NCI-H524 (cell line): Measurements from ENCODE around the gene PIR.
A peak's percentile ranks its signal among the peaks of the same experiment; 100 is the strongest.

Experiments used
- DNase-seq, 2 experiments: peaks; one replicate each; lab custom pipeline; 2025; lab: John Stamatoyannopoulos, UW

The PIR gene

DNA sequence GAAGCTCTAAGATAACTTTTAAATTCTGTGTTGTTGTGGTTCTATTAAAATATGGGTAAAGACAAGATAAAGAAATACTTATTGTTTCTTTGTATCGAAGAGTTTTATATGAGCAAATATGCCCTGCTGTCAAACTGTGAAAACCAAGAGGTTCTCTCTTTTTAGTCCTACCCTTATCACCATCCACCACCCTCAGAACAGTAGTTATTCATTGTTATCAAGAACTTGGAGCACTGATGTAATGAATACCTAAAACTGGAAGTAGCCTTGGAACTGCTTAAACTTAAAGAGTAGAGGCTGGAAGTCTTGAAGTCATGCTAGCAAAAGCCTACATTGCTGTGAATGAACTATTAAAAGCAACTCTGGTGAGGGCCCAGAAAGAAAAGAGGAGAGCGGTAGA lies 9.2 kb downstream of the PIR start:
- DNase-seq = no peak

- no peak for DNase-seq
These were observed 17.6 kb downstream of the PIR start for GRCh38 chrX:15475486-15475885.

GRCh38 chrX:15475021-15475420 lies 18.1 kb downstream of the PIR start:
- DNase-seq = no peak

GRCh38 chrX:15474028-15474427 lies 19.1 kb downstream of the PIR start:
- DNase-seq = peak in 1 of 2 experiments; percentile 47

DNA sequence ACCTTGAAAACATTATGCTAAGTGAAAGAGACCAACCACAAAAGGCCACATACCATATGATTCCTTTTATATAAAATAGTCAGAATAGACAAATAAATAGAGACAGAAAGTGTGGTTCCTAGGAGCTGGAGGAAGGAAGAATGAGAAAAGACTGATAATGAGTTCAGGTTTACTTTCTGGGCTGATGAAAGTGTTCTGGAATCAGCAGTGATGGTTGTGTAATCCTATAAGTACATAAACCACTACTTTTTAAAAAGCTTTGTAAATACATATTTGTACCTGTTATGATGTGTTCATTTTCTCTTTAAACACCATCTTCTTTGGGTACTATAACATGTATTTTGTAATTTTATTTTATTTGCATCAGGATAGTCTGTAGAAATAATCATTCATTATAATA lies 20.6 kb downstream of the PIR start:
- DNase-seq = no peak

GRCh38 chrX:15471028-15471427 lies 22.1 kb downstream of the PIR start:
- DNase-seq = peak; percentile 42 to 73

DNA sequence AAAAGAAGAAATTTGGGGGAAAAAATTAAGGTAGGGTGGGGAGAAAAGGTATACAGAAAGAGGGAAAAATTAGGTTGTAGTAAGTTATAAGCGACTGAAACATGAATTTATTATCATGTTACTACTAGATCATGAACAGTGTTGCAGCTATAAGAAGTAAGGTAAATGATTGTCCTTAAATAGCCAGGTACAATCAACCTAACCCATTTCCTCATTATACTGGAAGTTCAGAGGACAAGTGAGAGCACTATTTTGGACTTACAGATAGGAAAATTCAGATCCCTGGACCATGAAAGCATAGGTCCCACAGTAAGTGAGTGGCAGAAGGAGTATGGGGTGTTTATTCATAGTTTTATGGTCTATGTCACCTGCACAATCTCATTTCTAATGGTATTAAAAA lies 23.5 kb downstream of the PIR start:
- no peak for DNase-seq

DNA sequence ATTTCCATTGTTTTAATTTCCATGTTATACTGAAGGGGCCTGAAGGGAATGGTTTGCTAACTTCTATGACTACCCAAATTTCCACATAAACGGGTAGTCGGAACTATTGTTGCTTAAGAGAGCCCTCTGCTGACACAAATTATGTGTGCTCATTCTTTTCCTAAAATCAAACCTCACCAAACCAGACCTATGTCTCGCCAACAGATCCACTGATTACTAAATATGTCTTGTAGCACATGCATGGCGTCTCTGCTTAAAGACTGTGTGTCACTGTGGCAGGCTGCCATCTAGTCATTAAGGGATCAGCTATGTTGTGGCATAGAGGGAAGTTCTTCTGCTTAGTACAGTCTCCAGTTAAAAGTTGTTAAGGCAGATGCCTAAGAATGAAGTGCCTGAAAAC lies 25.1 kb downstream of the PIR start:
- DNase-seq = peak; percentile 84 to 90

DNA sequence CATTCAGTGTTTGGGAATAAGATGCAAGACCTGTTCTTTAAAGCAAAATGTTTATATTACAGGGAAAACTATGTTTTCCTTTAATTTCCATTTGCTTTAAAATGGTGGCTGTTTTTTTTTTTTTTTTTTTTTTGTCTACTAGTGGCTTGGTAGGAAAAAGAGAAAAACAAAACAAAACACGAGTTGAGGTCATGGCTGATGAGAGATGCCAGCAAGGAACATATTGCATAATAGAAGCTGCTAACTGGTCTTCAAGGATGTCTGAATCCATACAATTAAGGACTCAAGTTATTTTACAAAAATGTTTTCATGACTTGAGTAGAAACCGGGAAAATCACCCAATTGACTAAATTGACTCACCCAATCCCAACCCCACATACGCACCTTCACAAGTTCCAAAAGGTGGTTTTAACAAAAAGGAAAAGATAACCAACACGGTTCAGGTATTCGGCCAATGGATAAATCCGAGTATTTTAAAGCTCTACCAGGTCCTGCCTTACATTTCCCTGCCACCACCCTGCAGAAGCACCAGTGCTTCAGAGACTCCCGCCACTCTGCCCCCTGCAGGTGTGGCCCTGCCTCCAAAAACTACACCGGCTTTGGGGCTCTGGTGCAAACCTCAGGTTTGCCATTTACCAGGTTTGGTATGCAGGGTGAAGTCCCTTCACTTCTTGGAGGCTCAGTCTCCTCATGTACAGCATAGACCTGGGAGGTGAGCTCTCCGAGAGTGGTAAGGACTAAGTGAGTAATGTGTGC lies 27.1 kb downstream of the PIR start:
- DNase-seq = peak in 1 of 2 experiments; percentile 20

DNA sequence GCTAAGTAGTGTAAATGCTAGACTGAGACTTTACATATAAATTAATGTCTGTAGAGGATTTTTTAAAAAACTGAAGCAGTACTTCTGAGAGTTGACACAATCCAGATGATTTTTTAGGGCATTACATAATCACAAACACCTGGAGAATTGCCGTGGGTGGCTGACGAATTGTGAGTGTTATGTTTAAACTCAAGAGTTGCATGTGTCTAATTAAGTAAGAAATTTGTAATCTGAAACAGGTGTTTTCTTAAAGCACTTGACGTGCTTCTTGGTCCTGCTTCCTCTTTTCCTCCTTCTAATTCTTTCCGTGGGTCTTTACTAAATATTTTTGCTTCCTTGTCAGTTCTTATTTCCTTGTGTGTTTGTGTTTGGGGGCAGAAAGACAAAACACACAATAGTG lies 27.8 kb downstream of the PIR start:
- DNase-seq = peak in 1 of 2 experiments; percentile 52

- no peak for DNase-seq
These were observed 28.4 kb downstream of the PIR start for GRCh38 chrX:15464704-15465103.

GRCh38 chrX:15451913-15452312 lies 41.2 kb downstream of the PIR start:
- peak in 1 of 2 experiments; percentile 5 for DNase-seq

DNA sequence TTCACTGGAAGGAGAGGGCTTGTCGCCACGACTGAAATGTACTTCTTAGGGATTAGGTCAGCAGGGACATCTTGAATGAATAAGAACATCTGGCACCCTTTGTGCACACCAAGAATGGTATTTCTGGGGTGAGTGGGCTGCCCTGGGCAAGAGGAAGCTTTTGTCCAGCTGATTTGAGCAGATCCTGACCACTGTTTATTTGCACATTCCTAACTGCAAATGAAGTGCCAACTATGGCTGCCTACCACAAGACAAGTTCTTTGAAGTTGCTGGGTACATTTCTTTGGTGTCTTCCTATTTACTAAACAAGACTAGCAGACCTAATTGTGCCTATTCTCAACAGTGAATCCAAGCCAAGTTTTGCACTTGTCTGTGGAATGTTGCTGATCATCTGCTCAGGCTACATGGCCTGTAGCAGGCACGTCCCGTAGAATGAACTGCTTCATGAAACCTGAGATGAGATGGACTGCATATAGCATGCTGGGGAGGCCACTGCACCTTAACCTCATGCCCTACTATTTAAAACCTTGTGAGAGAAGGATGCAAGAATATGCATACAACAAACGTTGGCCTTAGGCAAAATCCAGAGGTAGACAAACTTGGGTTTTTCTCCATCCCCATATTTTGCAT lies 45.0 kb downstream of the PIR start:
- peak in 1 of 2 experiments; percentile 71 for DNase-seq

DNA sequence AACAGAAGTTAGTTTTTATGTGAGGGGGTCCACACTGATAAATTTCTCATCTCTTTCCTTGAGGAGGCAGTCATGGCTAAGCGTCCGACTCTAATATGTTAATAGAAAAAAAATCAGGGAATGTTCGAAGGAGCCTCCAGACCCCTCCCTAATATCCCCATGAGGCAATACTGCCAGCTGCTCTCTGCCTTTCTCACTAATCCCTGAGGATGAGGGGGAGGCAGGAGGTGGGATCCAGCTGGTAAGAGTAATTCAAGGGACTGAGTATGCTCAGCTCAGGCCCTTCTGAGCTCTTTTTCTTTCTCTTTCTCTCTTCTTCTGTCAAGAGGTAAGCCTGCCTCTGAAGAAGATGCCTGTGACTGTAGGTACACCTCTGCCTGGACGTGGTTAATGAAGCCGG lies 51.7 kb downstream of the PIR start:
- DNase-seq = peak; percentile 96

DNA sequence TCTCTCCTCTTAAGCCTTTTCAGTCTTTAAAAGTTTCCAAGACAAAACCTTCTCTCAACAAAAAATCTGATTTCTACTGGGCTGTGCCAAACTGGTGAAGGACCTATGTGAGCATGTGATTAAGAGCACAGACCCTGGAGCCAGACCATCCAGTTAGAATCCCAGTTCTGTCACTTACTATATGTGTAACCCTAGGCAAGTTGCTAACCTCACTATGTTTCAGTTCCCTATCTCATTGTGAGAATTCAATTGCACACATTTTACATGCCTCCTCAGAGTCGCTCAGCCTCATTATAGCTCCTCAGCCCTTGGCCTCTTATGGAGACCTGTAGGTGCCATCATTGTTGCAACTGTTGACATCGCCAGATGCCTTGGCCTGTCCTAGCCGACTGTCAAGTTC lies 54.8 kb downstream of the PIR start:
- DNase-seq = no peak

DNA sequence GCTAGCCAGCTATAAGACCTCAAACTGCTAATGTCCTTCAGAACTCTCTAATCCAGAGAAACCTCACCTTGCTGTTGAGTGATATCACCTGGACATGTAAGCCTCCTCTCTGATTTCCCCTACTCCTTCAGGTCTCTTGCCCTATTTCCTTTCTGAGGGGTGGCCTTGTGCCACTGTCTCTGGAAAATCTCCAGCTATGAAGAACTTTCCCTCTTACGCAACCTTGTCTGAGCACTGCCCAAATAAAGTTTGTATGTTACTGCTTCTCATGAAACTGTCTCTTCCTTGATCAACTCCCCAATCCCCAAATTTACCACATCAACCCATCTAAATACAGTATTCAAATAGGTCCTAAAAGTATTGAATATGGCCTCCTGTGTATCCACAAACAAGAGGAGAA lies 55.4 kb downstream of the PIR start:
- no peak for DNase-seq

DNA sequence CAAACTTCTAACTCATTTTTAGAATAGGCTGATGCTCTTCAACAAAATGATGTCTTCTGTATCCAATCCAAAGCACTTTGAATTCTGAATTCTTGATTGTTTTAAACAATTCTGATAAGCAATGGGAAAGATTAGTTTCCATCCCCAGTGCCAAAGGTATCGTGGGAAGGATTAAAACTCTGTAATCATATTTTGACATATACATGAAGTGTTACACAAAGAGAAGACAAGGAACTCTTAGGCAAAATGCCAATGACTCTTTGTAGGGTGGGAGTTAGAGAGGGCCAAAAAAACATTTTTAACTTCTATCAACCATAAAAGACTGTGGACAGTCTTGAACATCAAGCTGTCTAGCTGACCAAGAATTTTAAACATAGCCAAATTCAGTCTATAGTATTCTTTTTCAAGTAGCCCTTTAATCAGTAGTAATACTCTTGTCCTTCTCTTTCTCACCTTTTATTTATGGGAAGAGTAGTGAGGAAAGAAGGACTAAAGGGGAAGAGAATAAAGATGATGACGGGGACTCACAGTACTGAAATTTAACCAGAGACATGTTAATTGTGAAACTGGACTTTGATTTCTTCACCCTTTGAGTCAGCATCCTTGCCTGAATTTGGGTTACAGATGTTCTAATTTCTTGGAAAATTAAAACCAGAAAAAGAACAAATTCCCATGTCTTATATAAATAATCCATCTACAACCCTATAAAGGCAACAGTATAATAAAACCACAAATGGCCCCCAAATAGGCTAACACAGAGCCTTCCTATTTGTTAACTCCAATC lies 57.1 kb downstream of the PIR start:
- DNase-seq = no peak

DNA sequence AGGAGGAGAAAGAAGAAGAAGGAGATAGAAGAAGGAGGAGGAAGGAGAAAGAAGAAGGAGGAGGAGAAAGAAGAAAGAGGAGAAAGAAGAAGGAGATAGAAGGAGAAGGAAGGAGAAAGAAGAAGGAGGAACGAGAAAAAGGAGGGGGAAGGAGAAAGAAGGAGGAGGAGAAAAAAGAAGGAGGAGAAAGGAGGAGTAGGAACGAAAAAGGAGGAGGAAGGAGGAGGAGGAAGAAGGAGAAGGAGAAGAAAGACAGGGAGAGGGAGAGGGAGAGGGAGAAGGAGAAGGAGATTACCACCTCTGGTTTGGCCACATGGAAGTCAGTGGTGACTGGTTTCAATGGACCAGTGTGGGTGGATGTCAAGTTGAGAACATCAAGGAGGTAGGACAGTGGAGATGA lies 58.9 kb downstream of the PIR start:
- DNase-seq = no peak

GRCh38 chrX:15430584-15430983 lies 62.5 kb downstream of the PIR start:
- no peak for DNase-seq

DNA sequence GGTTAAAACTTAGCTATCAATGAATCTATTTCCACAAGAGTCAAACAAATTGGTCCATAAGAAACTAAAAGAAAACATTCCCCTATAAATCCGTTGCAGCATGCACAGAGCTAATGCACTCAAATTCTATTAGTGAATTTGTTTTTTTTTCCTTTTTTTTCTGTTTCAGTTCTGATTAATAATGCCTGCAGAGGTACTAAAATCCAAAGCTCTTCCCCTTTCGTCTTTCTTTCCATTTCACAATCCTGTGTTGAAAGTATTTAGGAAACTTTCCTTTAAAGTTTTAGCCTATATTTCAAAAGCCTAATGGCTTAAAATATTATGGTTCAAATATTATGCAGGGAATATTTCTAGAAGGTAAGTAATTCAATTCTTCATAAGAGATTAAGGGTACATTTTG lies 63.1 kb downstream of the PIR start:
- DNase-seq = no peak

DNA sequence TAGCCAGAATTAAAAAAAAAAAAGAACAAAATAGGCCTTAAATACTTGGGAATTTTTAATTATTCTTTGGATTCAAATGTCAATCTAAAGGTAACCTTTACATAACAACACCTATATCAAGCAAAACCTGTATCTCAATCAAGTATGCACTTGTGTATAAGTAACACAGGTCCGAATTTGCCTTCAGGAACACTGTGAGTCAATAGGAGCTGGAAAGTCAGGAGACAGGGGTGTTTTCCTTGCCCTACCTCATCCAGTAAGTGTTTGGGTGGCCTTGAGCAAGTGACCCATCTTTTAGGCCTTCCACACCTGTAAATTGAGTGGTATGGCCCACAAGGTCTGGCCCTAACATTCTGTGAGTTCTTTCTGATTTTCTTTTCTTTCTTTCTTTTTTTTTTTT lies 68.1 kb downstream of the PIR start:
- DNase-seq = no peak

DNA sequence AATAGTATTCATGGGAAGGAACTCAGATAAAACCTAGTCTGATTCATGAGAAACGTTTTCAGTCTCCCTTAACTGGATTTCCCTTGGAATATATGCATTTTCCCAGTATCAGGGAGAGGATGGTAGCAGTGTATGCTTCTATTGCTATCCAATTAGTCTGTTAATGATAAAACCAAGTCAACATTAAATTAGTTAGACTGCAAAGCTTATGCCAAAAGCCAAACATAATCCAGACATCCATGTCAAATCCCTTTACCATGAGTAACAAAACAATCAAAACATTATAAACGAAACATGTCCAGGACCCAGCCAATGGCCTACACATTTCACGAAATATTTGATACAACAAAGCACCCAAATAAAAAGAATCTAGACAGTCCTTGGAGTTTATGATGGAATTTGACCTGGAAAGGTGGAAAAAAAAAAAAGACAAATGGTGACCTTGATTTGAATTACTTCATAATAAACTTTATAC lies 74.4 kb downstream of the PIR start:
- no peak for DNase-seq
